IMR-90 (cell line): ENCODE results near the gene DEFB112. TPM values are rescaled to one million over a fixed set of nuclear protein-coding genes. Genes with fewer than 3 reads are reported as not detected.

ENCODE experiments used
- ATAC-seq: fragments of 200-7000 bp; cut with Tn5 transposase; 2 replicates; pipeline ENCODE4 v1.9.1; 2020; ENCODE audit warnings: low read depth, mild to moderate bottlenecking, moderate library complexity
- Bru-seq: library from RNA; stranded (reverse); fragments of 400-500 nt; gene quantifications from one replicate; lab custom pipeline; 2021; lab: Mats Ljungman, UMichigan
- BruChase-seq, 2 experiments: library from RNA; stranded (reverse); fragments of 400-500 nt; gene quantifications; one replicate each; lab custom pipeline; 2021; lab: Mats Ljungman, UMichigan
- BruUV-seq: library from RNA; stranded (reverse); fragments of 400-500 nt; replicated peaks from 2 replicates; lab custom pipeline; 2021; lab: Mats Ljungman, UMichigan
- CTCF ChIA-PET: fragments of 300-600 bp; formaldehyde crosslinking; extraction: SDS; loops from one replicate; lab custom pipeline; 2021; ENCODE audit warnings: antibody characterized with exemption; lab: Yijun Ruan, JAX
- POLR2A ChIA-PET: fragments of 300-600 bp; sonication (Branson Sonifier 250); formaldehyde crosslinking; loops from one replicate; lab custom pipeline; 2022; ENCODE audit warnings: antibody characterized with exemption; ENCODE audit not compliant: unreplicated experiment; lab: Charles Lee
- DNase-seq: peaks from one replicate; pipeline ENCODE4 v3.0.0; 2013
- H2AFZ ChIP-seq: replicated peaks from 2 replicates; pipeline ENCODE3; 2013; ENCODE audit warnings: low read length, mild to moderate bottlenecking; ENCODE audit not compliant: poor library complexity
- H2AK5ac ChIP-seq: 2 replicates; pipeline ENCODE4 v1.6.1; 2013; ENCODE audit warnings: low read depth, low read length, inconsistent platforms
- H2AK9ac ChIP-seq: replicated peaks from 2 replicates; pipeline ENCODE3; 2013; ENCODE audit warnings: mild to moderate bottlenecking, low read depth, low read length, moderate library complexity; ENCODE audit not compliant: poor library complexity
- H2BK120ac ChIP-seq: 2 replicates; pipeline ENCODE4 v1.6.1; 2013; ENCODE audit warnings: low read depth, low read length, inconsistent platforms
- H2BK15ac ChIP-seq: 3 replicates; pipeline ENCODE4 v1.6.1; 2013; ENCODE audit warnings: low read depth, low read length, inconsistent platforms
- H2BK20ac ChIP-seq: 2 replicates; pipeline ENCODE4 v1.6.1; 2013; ENCODE audit warnings: low read depth, mild to moderate bottlenecking, inconsistent platforms, low read length, moderate library complexity
- H2BK5ac ChIP-seq: 2 replicates; pipeline ENCODE4 v1.6.1; 2013; ENCODE audit warnings: mild to moderate bottlenecking, low read depth, low read length, inconsistent platforms; ENCODE audit not compliant: poor library complexity, severe bottlenecking
- H3K14ac ChIP-seq: replicated peaks from 2 replicates; pipeline ENCODE4 v1.6.1; 2013; ENCODE audit warnings: low read depth, low read length, inconsistent platforms
- H3K18ac ChIP-seq: 2 replicates; pipeline ENCODE4 v1.6.1; 2013; ENCODE audit warnings: low read depth, low read length, control low read depth
- H3K23ac ChIP-seq: 2 replicates; pipeline ENCODE4 v1.6.1; 2013; ENCODE audit warnings: low read depth, low read length, inconsistent platforms
- H3K27ac ChIP-seq: 2 replicates; pipeline ENCODE4 v1.5.1; 2013; ENCODE audit warnings: mild to moderate bottlenecking, control low read depth, low read length; ENCODE audit not compliant: insufficient read depth
- H3K27me3 ChIP-seq: 2 replicates; pipeline ENCODE4 v1.6.1; 2013; ENCODE audit warnings: low read length; ENCODE audit not compliant: control insufficient read depth, insufficient read depth
- H3K36me3 ChIP-seq: 2 replicates; pipeline ENCODE4 v1.6.1; 2013; ENCODE audit warnings: low read length, mixed read lengths; ENCODE audit not compliant: control insufficient read depth, insufficient read depth
- H3K4ac ChIP-seq: 2 replicates; pipeline ENCODE4 v1.6.1; 2013; ENCODE audit warnings: low read depth, low read length, inconsistent platforms
- H3K4me1 ChIP-seq: 2 replicates; pipeline ENCODE4 v1.6.1; 2013; ENCODE audit warnings: low read length, mixed read lengths; ENCODE audit not compliant: control insufficient read depth, insufficient read depth
- H3K4me2 ChIP-seq: 2 replicates; pipeline ENCODE4 v1.6.1; 2013; ENCODE audit warnings: low read depth, mild to moderate bottlenecking, control low read depth, low read length, moderate library complexity
- H3K4me3 ChIP-seq: 2 replicates; pipeline ENCODE4 v1.5.1; 2013; ENCODE audit warnings: low read depth, mild to moderate bottlenecking, control low read depth, low read length, moderate library complexity; ENCODE audit not compliant: insufficient read depth
- H3K56ac ChIP-seq: 2 replicates; pipeline ENCODE4 v1.6.1; 2013; ENCODE audit warnings: low read length, inconsistent platforms; ENCODE audit not compliant: insufficient read depth; ENCODE audit errors: extremely low read depth
- H3K79me1 ChIP-seq, 2 experiments: 2 replicates each; pipeline ENCODE4 v1.6.1; 2013; ENCODE audit warnings: low read length in 2 of 2, inconsistent platforms in 1 of 2, low read depth in 1 of 2
- H3K9ac ChIP-seq: 2 replicates; pipeline ENCODE4 v1.6.1; 2013; ENCODE audit warnings: low read depth, low read length, control low read depth
- H3K9me1 ChIP-seq: 2 replicates; pipeline ENCODE4 v1.6.1; 2013; ENCODE audit warnings: low read length, inconsistent platforms; ENCODE audit not compliant: insufficient read depth
- H3K9me3 ChIP-seq: 2 replicates; pipeline ENCODE4 v1.6.1; 2013; ENCODE audit warnings: low read length; ENCODE audit not compliant: control insufficient read depth, insufficient read depth
- H4K20me1 ChIP-seq: 2 replicates; pipeline ENCODE4 v1.6.1; 2013; ENCODE audit warnings: low read length, inconsistent platforms; ENCODE audit not compliant: insufficient read depth
- H4K5ac ChIP-seq: 2 replicates; pipeline ENCODE4 v1.6.1; 2013; ENCODE audit warnings: mild to moderate bottlenecking, low read depth, low read length, control low read depth
- H4K8ac ChIP-seq, 2 experiments: 2 replicates each; pipeline ENCODE4 v1.6.1; 2013; ENCODE audit warnings: low read depth in 2 of 2, low read length in 2 of 2, control low read depth in 1 of 2, inconsistent platforms in 1 of 2
- H4K91ac ChIP-seq: 2 replicates; pipeline ENCODE4 v1.6.1; 2013; ENCODE audit warnings: low read depth, low read length, inconsistent platforms; ENCODE audit not compliant: insufficient read depth
- BHLHE40 ChIP-seq: fragments of 150-350 bp; IDR thresholded peaks from 2 replicates; pipeline ENCODE4 v1.6.1; 2016; ENCODE audit warnings: mild to moderate bottlenecking, low read depth, low read length
- CHD1 ChIP-seq: IDR thresholded peaks from 2 replicates; pipeline ENCODE4 v1.6.1; 2012; ENCODE audit warnings: low read depth, low read length, improper control_type of control experiment
- FOS ChIP-seq: fragments of 150-350 bp; IDR thresholded peaks from 2 replicates; pipeline ENCODE4 v1.6.1; 2016; ENCODE audit warnings: low read depth, low read length
- MAFK ChIP-seq: IDR thresholded peaks from 2 replicates; pipeline ENCODE4 v1.6.1; 2012; ENCODE audit warnings: low read depth, low read length, improper control_type of control experiment
- MAZ ChIP-seq: IDR thresholded peaks from 2 replicates; pipeline ENCODE4 v1.6.1; 2012; ENCODE audit warnings: low read depth, mild to moderate bottlenecking, low read length, improper control_type of control experiment, moderate library complexity, borderline replicate concordance
- MXI1 ChIP-seq: IDR thresholded peaks from 2 replicates; pipeline ENCODE4 v1.6.1; 2012; ENCODE audit warnings: low read depth, mild to moderate bottlenecking, low read length, moderate library complexity, borderline replicate concordance
- NFE2L2 ChIP-seq: fragments of 150-350 bp; IDR thresholded peaks from 2 replicates; pipeline ENCODE4 v1.6.1; 2016; ENCODE audit warnings: low read depth, mild to moderate bottlenecking, low read length
- POLR2A ChIP-seq: IDR thresholded peaks from 2 replicates; pipeline ENCODE4 v1.6.1; 2012; ENCODE audit warnings: mild to moderate bottlenecking, low read depth, low read length
- RFX5 ChIP-seq: IDR thresholded peaks from 2 replicates; pipeline ENCODE4 v1.8.0; 2012; ENCODE audit warnings: low read depth, mild to moderate bottlenecking, low read length, moderate library complexity
- SMC3 ChIP-seq: fragments of 150-350 bp; IDR thresholded peaks from 2 replicates; pipeline ENCODE4 v1.6.1; 2016; ENCODE audit warnings: low read depth, mild to moderate bottlenecking, antibody characterized with exemption, low read length, moderate library complexity
- WGBS, 2 experiments: methylation state at CpG; one replicate each; pipeline versions ENCODE4 v1.1.5 to v1.1.7; 2013; ENCODE audit warnings: missing lambda C conversion rate in 2 of 2; ENCODE audit not compliant: insufficient read length in 1 of 2; ENCODE audit errors: extremely low coverage in 2 of 2; 5-methylcytosine and 5-hydroxymethylcytosine counted together
- dilution Hi-C: fragments of 300-500 bp; cut with HindIII; formaldehyde crosslinking; loops from one replicate; pipeline ENCODE4 v1.14.3; 2018; ENCODE audit warnings: low sequenced_read_pairs; ENCODE audit not compliant: unreplicated experiment
- in situ Hi-C: fragments of 300-500 bp; cut with MboI; formaldehyde crosslinking; loops from 3 replicates; pipeline ENCODE4 v1.14.3; 2019; ENCODE audit warnings: low sequenced_read_pairs, inconsistent platforms, mixed read lengths
- intact Hi-C: fragments of 100-400 bp; cut with micrococcal nuclease; formaldehyde crosslinking; loops from 2 replicates; pipeline ENCODE4 v1.10.0; 2022
- long read RNA-seq: library from polyadenylated mRNA; unstranded; transcript quantifications from one replicate; pipeline ENCODE4 v2.0.0, GENCODE V29; 2021; ENCODE audit not compliant: unreplicated experiment
- polyA plus RNA-seq, 3 experiments: library from polyadenylated mRNA; depleted of rRNA; stranded (reverse); fragments of >200 nt; gene quantifications; 2 replicates each; pipeline ENCODE4 v1.2.3, GENCODE V29; 2012; ENCODE audit warnings: low replicate concordance in 1 of 3
- total RNA-seq: library from RNA; depleted of rRNA; stranded (reverse); fragments of >200 nt; gene quantifications from 2 replicates; pipeline ENCODE4 v1.2.3, GENCODE V29; 2012; rRNA removed
- TF ChIP-seq, protein P1 (sequence below): fragments of 150-350 bp; IDR thresholded peaks from 2 replicates; pipeline ENCODE4 v1.6.1; 2016; ENCODE audit warnings: low read depth, mild to moderate bottlenecking, low read length, moderate library complexity, borderline replicate concordance
- TF ChIP-seq, protein P2 (sequence below): fragments of 150-350 bp; IDR thresholded peaks from 2 replicates; pipeline ENCODE4 v1.6.1; 2017; ENCODE audit warnings: mild to moderate bottlenecking, antibody characterized with exemption, low read length, low read depth

The DEFB112 gene
- total RNA-seq (not detected in 2 replicates), polyA plus RNA-seq (2012; rRNA removed) (not detected in 2 replicates), Bru-seq, nascent RNA (not detected), BruChase-seq, experiment 1, labeled RNA remaining after a 6-hour chase (not detected), BruChase-seq, experiment 2, labeled RNA remaining after a 2-hour chase (not detected)
- not detected in 2 replicates for polyA plus RNA-seq (2012; cell fraction: cytosol; rRNA removed)
- not detected in 2 replicates for polyA plus RNA-seq (2012; cell fraction: nucleus; rRNA removed; ENCODE audit: low replicate concordance)
- long read RNA-seq = 0 reads

DNA sequence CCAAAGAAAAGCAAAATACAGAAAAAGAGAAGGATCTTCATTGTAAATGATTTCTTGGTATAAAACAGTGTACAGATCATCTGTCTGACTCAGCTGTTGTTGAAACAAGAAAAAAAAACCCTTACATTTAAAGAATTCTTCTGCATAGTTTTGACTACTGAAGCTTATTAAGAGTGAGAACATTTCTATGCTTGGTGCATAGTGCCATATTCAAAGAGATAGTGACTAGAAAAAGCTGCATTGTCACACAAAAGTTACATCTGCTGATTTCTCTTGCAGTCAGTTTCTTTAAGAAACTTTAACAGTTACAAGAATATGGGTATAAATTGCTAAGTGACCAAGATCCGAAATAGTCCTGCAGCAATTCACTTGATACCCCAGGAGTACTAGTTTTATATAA, at the start of gene DEFB112:
DEFB112 (minus strand) TSS at position 101 of the 400 bp plus-strand sequence; CDS start at position 41, 60 bp downstream.
- CTCF ChIA-PET = no interaction called here
- BruUV-seq = no TSS peak

More for the DNA sequence above, at the start of gene DEFB112:
- no peak within 1 kb of the TSS for H2BK120ac ChIP-seq
- TF ChIP-seq BHLHE40 = no peak
- TF ChIP-seq SMC3 = no peak
- TF ChIP-seq NFE2L2 = no peak
- no peak for TF ChIP-seq POLR2A
- no peak for TF ChIP-seq MAFK
- TF ChIP-seq MXI1 = no peak
- no peak for TF ChIP-seq CHD1
- TF ChIP-seq MAZ = no peak
- TF ChIP-seq, protein P1, sequence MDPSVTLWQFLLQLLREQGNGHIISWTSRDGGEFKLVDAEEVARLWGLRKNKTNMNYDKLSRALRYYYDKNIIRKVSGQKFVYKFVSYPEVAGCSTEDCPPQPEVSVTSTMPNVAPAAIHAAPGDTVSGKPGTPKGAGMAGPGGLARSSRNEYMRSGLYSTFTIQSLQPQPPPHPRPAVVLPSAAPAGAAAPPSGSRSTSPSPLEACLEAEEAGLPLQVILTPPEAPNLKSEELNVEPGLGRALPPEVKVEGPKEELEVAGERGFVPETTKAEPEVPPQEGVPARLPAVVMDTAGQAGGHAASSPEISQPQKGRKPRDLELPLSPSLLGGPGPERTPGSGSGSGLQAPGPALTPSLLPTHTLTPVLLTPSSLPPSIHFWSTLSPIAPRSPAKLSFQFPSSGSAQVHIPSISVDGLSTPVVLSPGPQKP = no peak
- no peak for TF ChIP-seq FOS
- TF ChIP-seq RFX5 = no peak
- TF ChIP-seq, protein P2, sequence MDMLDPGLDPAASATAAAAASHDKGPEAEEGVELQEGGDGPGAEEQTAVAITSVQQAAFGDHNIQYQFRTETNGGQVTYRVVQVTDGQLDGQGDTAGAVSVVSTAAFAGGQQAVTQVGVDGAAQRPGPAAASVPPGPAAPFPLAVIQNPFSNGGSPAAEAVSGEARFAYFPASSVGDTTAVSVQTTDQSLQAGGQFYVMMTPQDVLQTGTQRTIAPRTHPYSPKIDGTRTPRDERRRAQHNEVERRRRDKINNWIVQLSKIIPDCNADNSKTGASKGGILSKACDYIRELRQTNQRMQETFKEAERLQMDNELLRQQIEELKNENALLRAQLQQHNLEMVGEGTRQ = no peak
- H3K9ac ChIP-seq = no peak within 1 kb of the TSS
- H3K4me2 ChIP-seq = no peak within 1 kb of the TSS
- H3K9me1 ChIP-seq = no peaks in the 10 kb centered on the region
- H4K8ac ChIP-seq = no peak within 1 kb of the TSS
- H3K4me3 ChIP-seq = no peak within 1 kb of the TSS
- no peaks in the 10 kb centered on the region for H3K79me1 ChIP-seq
- H3K9me3 ChIP-seq = no peaks in the 10 kb centered on the region
- in situ Hi-C loops = no loop called here
- intact Hi-C loops = no loop called here
- H3K14ac ChIP-seq = no peak within 1 kb of the TSS
- no peak within 1 kb of the TSS for H4K5ac ChIP-seq
- H4K91ac ChIP-seq = no peak within 1 kb of the TSS
- H3K4me1 ChIP-seq = no peaks in the 10 kb centered on the region
- H4K20me1 ChIP-seq = no peaks in the 10 kb centered on the region
- H3K36me3 ChIP-seq = no peaks in the 10 kb centered on the region
- H2AFZ ChIP-seq = no peak within 1 kb of the TSS
- ATAC-seq (no peak), DNase-seq (no peak)
- no peak within 1 kb of the TSS for H3K56ac ChIP-seq
- H3K23ac ChIP-seq = no peak within 1 kb of the TSS
- H3K27me3 ChIP-seq = no peaks in the 10 kb centered on the region
- POLR2A ChIA-PET = no interaction called here
- H2BK5ac ChIP-seq = no peak within 1 kb of the TSS
- no peak within 1 kb of the TSS for H3K27ac ChIP-seq
- no CpG with 5 or more reads among the region's 1 CpG for WGBS, 2 experiments
- no peak within 1 kb of the TSS for H2BK20ac ChIP-seq
- no peak within 1 kb of the TSS for H3K4ac ChIP-seq
- H2AK9ac ChIP-seq = no peak within 1 kb of the TSS
- H2BK15ac ChIP-seq = no peak within 1 kb of the TSS
- H3K18ac ChIP-seq = no peak within 1 kb of the TSS
- H2AK5ac ChIP-seq = no peak within 1 kb of the TSS
- dilution Hi-C loops = no loop called here
